IPS DF 4.7 (cell line): ENCODE data around the gene RPS25.
A peak's percentile ranks its signal among the peaks of the same experiment; 100 is the strongest.
"Not testable (repeated sequence)": the region's sequence is repeated elsewhere in the genome, so short reads cannot be mapped to it uniquely, and the experiment has no call there.

Experiments used
- DNase-seq: peaks from one replicate; pipeline ENCODE4 v3.0.0-alpha.2; 2013; ENCODE audit warnings: low spot score; ENCODE audit errors: extremely low read depth

The RPS25 gene

DNA sequence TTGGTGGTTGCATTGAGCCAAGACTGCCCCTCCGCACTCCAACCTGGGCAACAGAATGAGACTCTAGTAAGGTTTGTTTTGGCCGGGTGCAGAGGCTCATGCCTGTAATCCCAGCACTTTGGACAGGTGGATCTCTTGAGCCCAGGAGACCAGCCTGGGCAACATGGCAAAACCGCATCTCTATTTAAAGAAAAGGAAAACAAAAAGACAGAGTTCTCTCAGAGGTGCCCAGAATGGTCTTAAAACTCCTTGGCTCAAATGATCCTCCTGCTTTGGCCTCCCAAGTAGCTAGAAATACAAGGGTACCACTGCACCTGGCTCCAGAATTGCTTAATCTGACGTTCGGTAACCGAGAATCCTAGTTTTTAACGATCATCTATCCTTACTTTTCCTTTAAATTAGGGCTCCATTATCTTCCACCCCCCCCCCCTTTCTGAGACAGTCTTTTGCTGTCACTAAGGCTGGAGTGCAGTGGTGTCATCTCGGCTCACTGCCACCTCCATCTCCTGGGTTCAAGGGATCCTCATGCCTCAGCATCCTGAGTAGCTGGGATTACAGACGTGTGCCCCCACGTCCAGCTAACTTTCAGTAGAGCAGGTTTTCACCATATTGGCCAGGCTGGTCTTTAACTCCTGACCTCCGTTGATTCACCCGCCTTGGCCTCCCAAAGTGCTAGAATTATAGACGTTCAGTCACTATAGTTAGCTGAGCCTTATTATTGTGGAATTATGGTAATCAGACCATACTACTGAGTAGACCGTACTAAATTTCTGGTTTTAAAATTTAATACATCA lies 1.7 kb downstream of the RPS25 start:
- no peak for DNase-seq

DNA sequence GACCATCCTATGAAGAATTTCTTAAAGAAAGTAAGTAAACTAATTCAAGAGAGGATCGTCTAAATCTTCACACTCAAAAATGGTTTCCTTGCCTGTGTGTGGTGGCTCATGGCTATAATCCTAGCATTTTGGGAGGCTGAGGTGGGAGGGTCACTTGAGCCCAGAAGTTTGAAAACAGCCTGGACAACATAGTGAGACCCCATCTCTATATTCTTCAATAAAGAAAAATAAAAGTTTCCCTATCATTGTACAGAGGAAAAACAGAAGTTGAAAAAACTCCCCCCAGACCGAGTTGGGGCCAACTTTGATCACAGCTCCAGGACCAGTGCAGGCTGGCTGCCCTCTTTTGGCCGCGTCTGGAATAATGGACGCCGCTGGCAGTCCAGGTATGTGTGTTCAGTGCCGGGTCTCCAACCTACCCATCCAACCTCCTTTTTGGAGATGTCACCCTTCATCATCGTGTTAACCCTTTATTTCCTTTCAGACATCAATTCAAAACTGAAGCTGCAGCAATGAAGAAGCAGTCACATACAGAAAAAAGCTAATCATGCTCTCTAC lies 3.0 kb downstream of the RPS25 start:
- DNase-seq = no peak

- DNase-seq = no peak
Observed at GRCh38 chr11:119014209-119014924, 3.8 kb downstream of the RPS25 start.

GRCh38 chr11:119012629-119013170 lies 5.4 kb downstream of the RPS25 start:
- no peak for DNase-seq

DNA sequence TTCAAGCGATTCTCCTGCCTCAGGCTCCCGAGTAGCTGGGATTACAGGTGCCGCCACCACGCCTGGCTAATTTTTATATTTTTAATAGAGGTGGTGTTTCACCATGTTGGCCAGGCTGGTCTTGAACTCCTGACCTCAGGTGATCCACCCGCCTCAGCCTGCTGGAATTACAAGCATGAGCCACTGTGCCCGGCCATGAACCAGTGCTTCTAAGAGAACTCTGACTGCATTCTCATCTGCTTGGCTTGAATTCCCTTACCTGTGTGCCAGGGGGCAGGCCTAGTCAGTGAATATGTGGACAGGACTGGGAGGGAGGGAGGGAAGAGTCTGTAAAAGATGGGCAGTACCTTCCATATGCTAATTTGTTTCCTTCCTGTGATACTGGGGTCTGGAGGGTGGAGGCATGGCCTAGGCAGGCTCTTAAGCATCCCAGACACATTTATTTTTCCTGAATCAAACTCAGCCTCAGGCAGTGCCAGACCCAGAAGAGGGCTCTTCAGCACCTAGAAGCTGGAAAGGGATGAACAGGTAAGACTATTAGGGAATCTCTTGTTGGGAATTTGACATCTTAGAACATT lies 6.6 kb downstream of the RPS25 start:
- DNase-seq = no peak

DNA sequence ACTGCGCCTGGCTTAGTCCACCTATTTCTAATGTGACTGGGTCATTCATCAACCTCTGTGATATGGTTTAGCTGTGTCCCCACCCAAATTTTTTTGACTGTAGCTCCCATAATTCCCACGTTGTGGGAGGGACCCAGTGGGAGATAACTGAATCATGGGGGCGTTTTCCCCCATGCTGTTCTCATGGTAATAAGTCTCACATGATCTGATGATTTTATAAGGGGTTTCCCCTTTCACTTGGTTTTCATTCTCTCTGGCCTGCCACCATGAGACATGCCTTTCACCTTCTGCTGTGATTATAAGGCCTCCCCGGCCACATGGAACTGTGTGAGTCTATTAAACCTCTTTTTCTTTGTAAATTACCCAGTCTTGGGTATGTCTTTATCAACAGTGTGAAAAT lies 11.5 kb downstream of the RPS25 start:
- DNase-seq = no peak

DNA sequence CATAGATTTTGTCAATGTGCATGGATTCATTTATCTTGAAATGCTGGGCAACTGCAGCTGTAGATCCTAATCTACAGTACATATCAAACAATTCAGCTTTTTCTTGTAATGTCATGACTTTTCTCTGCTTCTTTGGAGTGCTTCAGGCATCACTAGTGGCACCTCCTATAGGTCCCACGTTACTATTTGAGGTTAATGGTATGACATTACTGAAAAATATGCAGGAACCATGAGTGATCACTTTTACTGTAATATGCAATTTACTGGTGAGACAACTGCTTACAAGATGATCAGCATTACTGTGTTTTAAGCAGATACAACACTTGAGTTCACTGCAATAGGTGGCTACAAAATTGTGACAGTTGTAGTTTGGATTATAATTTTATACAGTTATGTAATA lies 17.2 kb downstream of the RPS25 start:
- DNase-seq = no peak

DNA sequence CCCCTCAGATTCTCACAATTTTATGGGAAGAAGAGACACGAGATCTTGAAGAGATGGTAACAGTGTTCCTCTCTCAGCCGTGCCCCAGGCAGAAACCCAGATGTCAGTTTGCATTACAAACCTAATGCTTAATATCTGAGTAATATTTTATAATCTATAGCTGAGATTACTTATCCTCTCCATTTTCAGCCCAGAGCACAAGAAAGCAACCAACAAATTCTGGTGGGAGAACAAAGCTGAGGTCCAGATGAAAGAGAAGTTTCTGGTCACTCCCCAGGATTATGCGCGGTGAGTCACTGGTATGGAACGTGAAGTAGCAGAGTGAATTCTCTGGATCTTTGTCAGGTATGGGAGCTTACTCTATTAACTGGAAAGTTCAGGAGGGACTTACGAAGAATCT lies 19.3 kb downstream of the RPS25 start:
- no peak for DNase-seq

GRCh38 chr11:118998388-118998717 lies 19.8 kb downstream of the RPS25 start:
- DNase-seq = no peak

DNA sequence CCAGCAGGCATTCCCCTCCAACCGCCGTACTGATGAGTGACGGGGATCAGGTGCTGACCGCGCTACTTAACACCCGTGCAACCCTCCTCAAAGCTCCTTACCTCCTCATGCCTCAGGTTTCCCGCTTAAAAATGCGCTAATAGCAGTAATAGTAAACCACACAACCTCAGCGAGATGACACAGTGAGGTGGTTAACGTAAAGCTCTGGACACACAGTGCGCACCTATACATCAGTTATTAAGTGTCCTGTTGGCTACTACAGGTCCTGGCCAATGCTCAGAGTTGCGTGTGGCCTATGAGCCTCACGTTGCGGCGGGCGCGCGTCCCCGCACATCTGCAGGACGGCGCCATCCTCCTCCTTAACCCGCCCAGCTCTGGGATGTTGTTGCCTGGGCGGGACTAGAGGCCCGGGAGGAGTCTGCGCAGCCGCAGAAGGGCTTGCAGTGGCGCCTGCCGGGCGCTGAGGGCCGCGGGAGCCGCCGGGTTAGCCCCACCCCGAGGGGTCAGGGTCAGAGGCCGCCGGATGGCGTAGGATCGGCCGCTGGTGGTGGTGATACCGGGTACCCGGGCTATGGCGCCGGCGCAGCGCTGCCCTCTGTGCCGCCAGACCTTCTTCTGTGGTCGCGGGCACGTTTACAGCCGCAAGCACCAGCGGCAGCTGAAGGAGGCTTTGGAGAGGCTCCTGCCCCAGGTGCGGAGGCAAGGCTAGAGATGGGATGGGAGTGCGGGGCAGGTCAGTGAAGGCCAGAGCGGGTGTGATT lies 20.3 kb downstream of the RPS25 start, which contains the start of gene CENATAC:
CENATAC (plus strand) TSS at position 512 of the 761 bp plus-strand sequence; CDS start at position 572, 60 bp downstream.
- peak; percentile 78 for DNase-seq

DNA sequence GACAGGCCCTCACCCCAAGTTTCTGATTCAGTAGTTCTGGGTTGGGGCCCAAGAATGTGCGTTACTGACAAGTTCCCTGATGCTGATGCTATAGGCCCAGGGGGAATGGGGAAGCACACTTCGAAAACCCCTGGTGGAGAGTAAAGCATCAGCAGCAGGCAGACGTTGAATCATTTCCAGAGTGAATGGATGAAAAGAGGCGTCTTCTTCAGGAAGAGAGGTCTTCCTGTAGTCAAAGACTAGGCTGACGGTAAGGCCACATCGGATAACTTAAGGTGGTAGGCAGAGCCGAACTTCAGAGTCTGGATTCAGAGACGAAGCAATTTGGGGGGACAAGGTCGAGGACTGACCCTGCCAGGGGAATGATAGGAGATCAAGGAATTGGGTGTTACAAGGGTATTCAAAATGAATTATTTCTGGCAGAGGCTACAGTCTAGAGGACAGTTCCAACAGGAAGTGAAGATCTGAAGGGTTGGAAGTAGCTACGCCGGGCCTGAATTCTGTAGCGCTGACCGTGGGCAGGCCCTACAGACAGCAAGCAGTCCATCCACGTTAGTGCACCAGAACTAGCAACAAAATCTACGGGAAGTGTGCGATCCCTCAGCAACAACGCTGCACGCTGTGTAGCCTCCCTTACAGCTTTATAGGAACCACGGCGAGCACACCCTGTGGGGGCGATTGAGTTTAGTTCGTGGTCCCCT lies 21.1 kb downstream of the RPS25 start:
- DNase-seq = no peak

DNA sequence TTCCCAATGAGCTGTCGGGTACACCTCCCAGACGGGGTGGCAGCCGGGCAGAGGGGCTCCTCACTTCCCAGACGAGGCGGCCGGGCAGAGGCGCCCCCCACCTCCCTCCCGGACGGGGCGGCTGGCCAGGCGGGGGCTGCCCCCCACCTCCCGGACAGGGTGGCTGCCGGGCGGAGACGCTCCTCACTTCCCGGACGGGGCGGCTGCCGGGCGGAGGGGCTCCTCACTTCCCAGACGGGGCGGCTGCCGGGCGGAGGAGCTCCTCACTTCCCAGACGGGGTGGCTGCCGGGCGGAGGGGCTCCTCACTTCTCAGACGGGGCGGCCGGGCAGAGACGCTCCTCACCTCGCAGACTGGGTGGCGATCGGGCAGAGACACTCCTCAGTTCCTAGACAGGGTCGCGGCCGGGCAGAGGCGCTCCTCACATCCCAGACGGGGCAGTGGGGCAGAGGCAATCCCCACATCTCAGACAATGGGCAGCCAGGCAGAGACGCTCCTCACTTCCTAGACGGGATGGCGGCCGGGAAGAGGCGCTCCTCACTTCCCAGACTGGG lies 26.6 kb downstream of the RPS25 start:
- not testable (repeated sequence) for DNase-seq

DNA sequence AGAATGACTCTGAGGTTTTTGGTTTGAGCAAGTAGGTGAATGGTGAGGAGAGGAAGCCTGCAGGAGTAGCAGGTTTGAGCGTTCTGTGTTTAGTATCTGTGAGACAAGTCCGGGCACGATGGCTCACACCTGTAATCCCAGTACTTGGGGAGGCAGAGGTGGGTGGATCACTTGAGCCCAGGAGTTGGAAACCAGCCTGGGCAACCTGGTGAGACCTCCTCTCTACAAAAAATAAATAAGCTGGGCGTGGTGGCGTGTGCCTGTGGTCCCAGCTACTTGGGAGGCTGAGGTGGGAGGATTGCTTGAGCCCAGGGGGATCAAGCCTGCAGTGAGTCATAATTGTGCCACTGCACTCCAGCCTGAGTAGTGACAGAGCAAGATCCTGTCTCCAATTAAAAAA lies 29.9 kb downstream of the RPS25 start:
- no peak for DNase-seq

GRCh38 chr11:118984825-118985224 lies 33.3 kb downstream of the RPS25 start:
- DNase-seq = no peak

DNA sequence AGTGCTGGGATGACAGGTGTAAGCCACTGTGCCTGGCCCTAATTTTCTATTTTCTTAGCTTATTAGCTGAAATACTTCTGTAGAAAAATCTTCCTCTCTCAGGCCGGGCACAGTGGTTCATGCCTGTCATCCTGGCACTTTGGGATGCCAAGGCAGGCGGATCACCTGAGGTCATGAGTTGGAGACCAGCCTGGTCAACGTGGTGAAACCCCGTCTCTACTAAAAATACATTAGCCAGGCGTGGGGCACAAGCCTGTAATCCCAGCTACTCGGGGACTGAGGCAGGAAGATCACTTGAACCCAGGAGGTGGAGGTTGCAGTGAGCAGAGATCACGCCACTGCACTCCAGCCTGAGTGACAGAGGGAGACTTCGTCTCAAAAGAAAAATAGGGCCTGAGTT lies 33.8 kb downstream of the RPS25 start:
- DNase-seq = not testable (repeated sequence)

GRCh38 chr11:118980191-118980881 lies 37.8 kb downstream of the RPS25 start:
- DNase-seq = no peak

DNA sequence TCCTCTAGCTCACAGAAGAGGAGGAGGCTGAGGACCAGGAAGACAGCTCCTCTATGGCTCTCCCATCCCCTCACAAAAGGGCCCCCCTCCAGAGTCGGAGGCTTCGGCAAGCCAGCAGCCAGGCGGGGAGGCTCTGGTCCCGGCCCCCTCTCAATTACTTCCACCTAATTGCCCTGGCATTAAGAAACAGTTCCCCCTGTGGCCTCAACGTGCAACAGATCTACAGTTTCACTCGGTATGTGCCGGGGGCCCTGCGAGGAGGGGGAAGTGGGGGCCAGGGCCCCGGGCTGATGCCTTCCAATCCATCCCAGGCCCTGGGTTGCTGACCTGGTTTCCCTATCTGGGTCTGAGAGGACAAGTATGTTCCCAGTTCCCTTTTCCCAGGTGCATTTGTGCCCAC lies 38.7 kb downstream of the RPS25 start:
- DNase-seq = no peak

DNA sequence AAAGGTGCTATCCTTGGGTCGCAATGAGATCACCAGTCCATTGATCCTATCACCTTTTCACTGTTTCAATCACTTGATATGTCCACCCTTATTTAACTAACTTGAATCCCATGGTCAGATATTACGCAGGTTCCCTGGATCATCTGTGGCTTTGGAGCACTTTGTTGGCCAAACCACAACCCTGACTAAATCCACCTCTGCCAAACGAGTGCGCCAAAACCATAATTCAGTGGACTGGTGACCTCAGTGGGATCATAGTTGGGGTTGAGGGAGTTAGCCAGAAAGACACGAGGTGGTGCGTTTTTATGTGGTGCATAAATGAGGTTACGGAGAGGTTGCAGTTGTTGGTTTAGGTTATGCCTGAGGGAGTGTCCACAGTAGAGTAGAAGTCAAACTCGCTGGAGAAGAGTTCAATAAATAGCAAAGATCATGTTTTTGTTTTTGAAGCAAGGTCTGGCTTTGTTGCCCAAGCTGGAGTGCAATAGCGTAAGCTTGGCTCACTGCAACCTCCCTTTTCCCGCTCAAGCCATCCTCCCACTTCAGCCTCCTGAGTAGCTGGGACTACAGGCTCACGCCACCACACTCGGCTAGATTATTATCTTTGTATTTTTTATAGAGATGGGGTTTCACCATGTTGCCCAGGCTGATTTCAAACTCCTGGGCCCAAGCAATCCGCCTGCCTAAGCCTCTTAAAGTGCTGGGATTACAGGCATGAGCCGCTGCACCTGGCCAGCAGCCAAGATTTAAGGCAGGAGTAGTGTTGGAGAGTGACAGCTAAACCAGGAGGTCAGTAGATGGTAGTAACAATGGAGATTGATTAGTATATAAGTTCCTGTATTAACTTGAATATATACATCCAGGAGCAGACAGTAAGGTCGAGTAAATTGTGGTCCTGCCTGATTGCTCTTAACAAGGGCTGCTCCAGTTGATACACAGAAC lies 42.1 kb downstream of the RPS25 start:
- DNase-seq = no peak

- DNase-seq = no peak
Observed at GRCh38 chr11:118973985-118974384, 44.2 kb downstream of the RPS25 start.
